ENCODE measurements around the gene GPR151.
"Not testable (repeated sequence)": the region's sequence is repeated elsewhere in the genome, so short reads cannot be mapped to it uniquely, and the experiment has no call there.

GPR151 gene

GRCh38 chr5:146516151-146516475, at the start of gene GPR151:
TSS of gene GPR151 (minus strand) at chr5:146516190. CDS start at chr5:146516113, 77 bp downstream.
- DNase-seq, result no peak

- no peak for DNase-seq
Observed at GRCh38 chr5:146564007-146564762, 48.2 kb upstream of the GPR151 start.

GRCh38 chr5:146562461-146562860, 46.5 kb upstream of the GPR151 start:
- DNase-seq, result no peak

GRCh38 chr5:146561711-146562110, 45.7 kb upstream of the GPR151 start:
- no peak for DNase-seq

DNA sequence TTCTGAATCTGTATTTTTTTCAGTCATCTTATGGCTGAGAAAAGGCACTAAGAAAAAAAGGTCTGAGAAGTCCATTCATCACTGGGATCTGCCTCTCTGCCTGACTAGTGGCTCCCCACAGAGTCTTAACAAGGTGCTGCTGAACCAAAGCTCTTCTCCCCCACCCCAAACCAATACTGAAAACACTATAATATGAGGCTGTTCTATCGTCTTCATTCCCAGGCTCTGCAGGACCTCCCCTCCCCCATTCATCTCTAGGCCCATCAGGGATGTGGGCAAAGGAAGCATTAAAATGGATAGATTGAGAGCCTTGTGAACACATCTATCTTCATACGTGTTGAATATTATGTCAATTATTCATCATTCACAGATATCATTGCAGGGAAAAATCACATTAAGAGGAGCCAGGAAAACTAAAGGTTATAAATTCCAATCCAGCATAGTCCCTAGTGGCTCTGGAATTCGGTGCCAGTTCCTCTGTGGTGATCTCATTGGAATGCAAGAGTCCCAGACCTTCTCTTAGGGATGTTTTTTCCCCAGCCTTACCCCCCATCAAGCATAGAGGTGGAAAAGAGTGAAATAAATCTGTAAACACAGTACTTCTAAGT, 44.3 kb upstream of the GPR151 start:
- DNase-seq, result no peak

GRCh38 chr5:146556884-146557283, 40.9 kb upstream of the GPR151 start:
- DNase-seq, result not testable (repeated sequence)

DNA sequence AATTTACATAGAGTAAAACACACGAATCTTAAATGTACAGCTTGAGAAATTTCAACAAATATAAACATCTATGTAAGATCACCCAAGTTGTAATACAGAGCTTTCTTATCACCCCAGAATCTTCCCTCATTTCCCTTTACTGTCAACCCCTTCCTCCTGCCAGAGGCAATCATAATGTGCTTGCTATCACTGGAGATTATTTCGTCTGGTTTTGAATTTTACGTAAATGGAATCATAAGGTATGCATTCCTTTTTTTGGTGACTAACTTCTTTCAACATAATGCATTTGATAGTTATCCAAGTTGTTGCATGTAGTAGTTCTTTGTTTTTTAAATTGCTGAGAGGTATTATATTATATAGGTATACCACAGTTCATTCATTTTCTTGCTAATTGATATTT, 37.5 kb upstream of the GPR151 start:
- no peak for DNase-seq

GRCh38 chr5:146549615-146550014, 33.6 kb upstream of the GPR151 start:
- DNase-seq, result no peak

DNA sequence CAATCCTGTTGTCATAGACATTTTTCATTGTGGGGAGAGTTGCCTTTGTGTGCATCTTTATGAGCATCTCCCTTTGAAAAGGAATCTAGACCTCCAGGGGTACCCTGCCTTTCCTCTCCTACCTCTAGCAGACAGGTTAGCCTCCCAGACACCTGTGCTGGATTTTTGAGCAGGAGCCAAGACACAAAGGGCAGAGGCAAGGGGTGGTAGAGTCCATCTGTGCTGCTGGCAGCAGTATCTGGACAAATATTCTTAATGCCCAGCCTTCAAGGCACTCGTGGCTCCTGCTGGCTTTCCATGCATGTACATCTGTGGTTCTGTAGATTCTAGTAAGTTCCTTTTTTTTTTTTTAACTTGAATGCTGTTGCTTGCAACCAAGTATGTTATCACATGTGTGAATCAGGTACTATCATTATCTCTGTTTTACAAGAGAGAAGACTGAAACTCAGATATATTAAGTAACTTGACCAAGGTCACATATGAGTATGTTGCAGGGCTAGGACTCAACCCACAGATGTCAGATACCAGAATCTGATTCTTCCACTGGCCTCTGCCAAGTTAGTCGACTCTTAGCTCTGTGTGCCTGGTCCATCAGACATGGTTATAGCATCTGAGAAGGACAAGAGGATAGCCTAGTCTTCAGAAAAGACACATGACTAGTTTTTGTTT, 32.9 kb upstream of the GPR151 start:
- DNase-seq, result no peak

DNA sequence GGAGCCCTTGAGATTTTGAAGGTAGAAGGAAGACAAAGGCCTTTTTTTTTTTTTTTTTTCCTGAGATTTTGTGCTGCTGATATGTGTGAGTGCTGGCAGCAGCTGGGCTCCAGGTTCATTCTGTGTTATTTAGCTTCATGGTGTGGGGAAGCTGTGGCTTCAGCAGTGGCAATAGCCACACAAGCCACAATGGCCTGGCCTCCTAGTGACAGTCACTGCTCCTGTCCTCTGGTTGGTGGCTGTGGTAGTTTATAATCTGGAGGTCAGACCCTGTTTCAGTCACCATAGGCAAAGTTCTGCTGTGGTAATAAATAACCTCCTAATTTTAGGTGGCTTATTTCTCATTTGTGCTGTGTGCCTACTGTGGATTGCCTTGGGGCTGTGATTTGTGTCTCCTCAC, 28.2 kb upstream of the GPR151 start:
- no peak for DNase-seq

DNA sequence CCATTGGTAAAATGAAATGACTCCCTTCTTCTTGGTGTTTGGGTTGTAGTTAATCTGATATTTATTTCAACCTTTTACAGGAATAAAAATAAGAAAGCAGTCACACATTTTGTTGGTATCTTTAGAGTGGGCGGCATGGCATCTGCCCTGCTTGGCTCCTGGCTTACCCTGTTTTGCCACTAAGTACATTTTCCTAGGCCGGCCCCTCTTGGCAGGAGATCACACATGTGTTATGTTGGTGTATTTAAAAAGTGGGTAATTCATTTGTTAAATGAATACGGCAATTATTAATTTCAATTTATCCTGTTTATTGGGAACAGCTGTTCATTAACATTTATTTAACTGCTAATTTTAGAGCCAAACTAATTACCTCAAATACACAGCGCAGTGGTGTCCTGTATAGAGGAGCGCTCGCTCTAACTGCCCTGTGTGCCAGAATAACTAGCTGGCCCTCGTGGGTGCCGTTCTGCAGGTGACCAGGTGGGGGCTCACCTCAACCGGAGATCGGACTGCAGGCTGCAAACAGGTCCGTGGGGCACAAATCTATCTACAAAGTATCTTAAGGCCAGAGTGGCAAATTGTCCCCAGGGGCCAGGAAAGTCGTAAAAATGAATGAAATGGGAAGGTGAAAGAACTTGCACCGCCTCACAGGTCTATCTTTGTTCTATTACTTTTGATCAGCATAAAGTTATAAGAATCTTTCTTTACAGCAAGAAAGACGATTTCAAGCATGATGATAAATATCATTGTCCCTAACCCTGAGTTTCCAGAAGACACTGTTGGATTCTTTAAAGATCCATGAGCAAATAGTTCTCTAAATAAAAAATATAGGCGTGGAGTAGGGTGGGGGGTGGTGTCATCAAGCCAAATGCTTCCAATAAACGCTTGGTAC, 26.2 kb upstream of the GPR151 start:
- DNase-seq, result peak; percentile 65

GRCh38 chr5:146540414-146540813, 24.4 kb upstream of the GPR151 start:
- DNase-seq, result no peak

DNA sequence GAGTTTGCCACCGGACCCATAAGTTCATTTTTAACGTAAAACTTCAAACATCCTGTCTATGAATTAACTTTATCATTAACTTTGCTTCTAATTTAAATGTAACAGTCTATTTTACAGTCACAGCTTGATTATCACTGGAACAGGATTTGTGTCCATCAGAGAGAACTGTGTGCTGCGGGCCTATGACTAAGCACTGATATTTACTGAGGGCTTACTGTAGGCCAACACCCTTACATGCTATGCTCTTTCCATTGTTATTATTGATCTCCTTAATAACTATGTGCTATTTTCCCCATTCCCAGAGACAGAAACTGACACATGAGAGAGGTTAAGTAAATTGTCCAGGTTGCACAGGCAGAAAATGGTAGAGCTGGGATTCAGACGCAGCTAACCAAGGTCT, 24.0 kb upstream of the GPR151 start:
- no peak for DNase-seq

DNA sequence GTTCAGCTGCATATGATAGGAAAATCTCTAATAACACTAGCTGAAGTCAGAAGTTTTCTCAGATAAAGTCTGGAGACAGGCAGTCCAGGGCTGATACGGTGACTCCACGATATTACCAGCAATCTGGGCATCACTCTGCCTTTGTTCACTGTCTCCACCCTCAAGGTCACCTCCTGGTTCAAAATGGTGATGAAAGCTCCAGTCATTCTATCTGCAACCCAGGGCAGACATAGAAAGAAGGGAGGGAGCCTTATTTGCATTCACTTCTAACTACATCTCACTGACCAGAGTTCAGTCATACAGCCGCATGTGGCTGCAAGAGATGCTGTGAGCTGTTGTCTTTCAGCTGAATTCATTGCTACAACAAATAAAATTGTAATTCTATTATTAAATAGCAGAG, 22.4 kb upstream of the GPR151 start:
- no peak for DNase-seq

GRCh38 chr5:146533882-146534281, 17.9 kb upstream of the GPR151 start:
- DNase-seq, result no peak

DNA sequence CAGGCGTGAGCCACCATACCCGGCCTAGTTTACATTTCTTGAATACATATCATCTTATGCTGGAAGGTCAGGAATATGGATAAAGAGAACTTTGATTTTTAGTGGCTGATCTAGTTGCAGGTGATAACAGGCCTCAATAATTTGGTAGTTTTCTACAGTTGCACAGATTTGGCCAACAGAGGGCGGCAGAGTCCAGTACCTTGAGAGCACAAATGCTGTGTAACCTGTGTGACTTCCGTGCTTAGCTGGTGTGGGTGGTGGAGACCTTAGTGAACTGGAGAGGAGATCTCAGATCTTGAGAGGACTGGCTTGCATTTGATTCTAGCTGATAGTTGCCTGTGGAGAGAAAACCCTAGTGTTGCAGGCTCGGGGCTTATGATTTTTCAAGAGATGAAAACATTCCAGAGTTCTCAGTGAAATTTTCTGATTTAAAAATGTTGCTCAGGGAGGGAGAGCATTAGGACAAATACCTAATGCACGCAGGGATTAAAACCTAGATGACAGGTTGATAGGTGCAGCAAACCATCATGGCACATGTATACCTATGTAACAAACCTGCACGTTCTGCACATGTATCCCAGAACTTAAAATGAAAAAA, 17.4 kb upstream of the GPR151 start:
- peak; percentile 75 for DNase-seq

DNA sequence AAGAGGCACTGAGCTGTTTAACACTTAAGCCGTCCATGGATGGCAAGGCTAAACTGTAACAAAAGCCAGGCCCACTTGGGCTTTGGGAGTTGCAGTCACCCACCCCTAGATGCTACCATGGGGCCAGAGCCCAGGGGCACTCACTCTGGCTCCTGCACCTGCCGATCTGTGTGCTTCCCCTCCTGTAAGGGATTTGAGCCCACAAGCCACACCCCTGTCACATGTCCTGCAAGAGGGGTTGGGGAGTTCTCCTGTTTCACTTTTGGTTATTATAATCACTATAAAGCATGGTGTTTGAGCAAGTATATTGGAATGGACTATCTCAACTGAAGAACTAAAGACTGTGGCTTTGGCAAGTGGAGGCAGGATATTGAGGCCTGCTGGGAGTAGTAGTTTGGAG, 14.0 kb upstream of the GPR151 start:
- no peak for DNase-seq

DNA sequence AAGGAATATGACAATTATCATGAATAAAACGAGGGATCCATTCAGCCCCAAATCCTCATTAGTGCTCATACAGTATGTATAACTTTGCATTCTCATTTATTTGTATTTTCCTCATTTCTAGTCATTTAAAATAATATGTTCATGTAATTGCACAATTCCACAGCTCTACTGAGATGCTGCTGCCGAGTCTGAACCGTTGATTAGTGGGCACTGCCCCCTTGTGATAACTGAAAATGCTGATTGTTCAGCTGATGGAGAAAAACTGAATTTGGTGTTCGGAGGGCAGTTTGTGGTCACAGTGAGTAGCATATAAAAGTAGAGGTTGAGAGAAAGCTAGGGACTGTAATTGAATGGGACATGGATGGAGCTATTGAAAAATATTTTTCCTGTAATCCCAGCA, 12.2 kb upstream of the GPR151 start:
- DNase-seq, result no peak

- DNase-seq, result no peak
Observed at GRCh38 chr5:146527785-146528184, 11.8 kb upstream of the GPR151 start.

DNA sequence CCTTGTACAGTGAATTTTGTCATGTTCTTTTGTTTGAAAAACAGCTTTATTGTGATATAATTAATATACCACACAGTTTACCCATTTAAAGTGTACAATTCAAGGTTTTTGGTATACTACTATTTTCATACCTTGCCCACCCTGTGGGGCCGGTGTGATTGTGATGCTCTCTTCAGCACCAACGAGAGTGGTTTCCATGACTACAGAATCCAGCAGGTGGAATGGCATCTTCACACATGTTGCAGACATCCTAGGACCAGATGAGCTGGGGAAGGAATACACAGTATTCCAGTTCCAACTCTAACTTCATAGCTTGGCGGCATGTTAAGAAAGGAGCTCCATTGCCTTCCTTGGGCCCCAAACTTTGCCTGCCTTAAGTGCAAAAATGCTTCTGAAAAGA, 7.7 kb upstream of the GPR151 start:
- no peak for DNase-seq

- no peak for DNase-seq
Observed at GRCh38 chr5:146521403-146522106, 5.6 kb upstream of the GPR151 start.

- DNase-seq, result no peak
Observed at GRCh38 chr5:146520731-146521130, 4.7 kb upstream of the GPR151 start.

All from CD4-positive, alpha-beta T cell treated with Interleukin-10 for 1 hour (primary cell).